ENCODE measurements around the gene CD248. TPM values are rescaled to one million over a fixed set of nuclear protein-coding genes. Genes with fewer than 3 reads are reported as not detected.

The CD248 gene
- total and polyA plus RNA-seq, 11 donors = 6.0 to 33.1 (median 11.8) TPM

DNA sequence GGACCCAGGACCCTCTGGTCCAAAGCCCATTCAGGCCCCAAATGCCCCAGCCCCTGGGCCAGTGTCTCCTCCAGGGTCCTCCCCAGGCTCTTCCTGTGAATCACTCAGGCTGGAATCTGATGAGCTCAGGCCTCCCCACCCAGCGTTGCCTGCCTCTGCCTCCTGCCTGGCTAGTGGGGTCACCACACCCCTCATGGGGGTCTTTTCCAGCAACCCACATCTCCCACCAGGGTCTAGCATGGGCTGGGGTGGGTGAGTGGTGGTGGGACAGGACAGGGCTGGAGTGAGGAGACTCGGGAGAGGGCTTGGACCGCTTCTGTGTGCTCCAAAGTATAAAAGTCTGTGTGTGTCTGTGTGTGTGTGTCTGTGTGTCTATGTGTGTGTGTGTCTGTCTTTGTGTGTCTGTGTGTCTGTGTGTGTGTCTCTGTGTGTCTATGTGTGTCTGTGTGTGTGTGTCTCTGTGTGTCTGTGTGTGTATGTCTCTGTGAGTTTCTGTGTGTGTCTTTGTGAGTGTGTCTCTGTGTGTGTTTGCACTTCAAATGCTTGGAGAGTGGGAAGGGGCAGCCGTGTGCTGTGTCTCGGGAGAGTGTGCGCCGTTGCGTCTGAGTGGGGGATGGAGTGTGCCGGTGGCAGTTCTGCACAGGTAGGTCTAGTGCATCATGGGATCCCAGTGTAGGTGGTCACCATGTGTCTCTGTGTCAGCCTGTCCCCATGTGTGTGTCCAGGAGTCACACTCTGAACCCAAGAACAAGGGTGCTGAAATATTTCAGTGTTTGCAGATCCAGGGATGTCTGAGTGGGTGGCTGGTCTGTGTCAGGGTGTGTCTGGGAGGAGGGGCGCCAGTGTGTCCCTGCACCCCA lies 10.6 kb upstream of the CD248 start:
- peak in 2 of 5 donors; percentile 57 to 66 for DNase-seq
- peak in 3 of 4 donors; percentile 19 to 53 (median 33) for ATAC-seq
- 73 to 79% (median 78%) methylated on average over 10 of the region's 10 CpGs for WGBS, 4 donors
- intact Hi-C loops (cut with DNase I) = loop anchor here in 9 of 10 donors (1.0 to 5.0 kb wide), 4 partner anchors 15 to 60 kb away; no protein-coding TSS in a partner anchor
- Histone ChIP-seq H3K9me3 (no peaks in the 10 kb centered on the region), H3K36me3 (peaks cover 0 to 6% (median 0%) of the 10 kb centered on the region in 9 donors), H3K27ac (peak overlapping the region; percentile 25 to 86 (median 76)), H3K4me1 (peaks cover 4 to 39% (median 32%) of the 10 kb centered on the region in 12 donors), H3K4me3 (peak overlapping the region in 1 of 12 donors; percentile 3), H3K27me3 (no peaks in the 10 kb centered on the region)
- TF ChIP-seq POLR2A (IDR thresholded peaks at IDR 0.05) = no peak
- TF ChIP-seq, protein P1, sequence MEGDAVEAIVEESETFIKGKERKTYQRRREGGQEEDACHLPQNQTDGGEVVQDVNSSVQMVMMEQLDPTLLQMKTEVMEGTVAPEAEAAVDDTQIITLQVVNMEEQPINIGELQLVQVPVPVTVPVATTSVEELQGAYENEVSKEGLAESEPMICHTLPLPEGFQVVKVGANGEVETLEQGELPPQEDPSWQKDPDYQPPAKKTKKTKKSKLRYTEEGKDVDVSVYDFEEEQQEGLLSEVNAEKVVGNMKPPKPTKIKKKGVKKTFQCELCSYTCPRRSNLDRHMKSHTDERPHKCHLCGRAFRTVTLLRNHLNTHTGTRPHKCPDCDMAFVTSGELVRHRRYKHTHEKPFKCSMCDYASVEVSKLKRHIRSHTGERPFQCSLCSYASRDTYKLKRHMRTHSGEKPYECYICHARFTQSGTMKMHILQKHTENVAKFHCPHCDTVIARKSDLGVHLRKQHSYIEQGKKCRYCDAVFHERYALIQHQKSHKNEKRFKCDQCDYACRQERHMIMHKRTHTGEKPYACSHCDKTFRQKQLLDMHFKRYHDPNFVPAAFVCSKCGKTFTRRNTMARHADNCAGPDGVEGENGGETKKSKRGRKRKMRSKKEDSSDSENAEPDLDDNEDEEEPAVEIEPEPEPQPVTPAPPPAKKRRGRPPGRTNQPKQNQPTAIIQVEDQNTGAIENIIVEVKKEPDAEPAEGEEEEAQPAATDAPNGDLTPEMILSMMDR (IDR thresholded peaks at IDR 0.05) = no peak

GRCh38 chr11:66326261-66327111 lies 9.6 kb upstream of the CD248 start:
- intact Hi-C loops (cut with DNase I) = loop anchor here in 2 of 10 donors (1.0 to 5.0 kb wide), 2 partner anchors 14 to 61 kb away; no protein-coding TSS in a partner anchor
- H3K27ac ChIP-seq = peak overlapping the region; percentile 25 to 86 (median 76)
- DNase-seq (peak; percentile 76 to 87 (median 84)), ATAC-seq (peak; percentile 57 to 87 (median 73))
- TF ChIP-seq, protein P1 (IDR thresholded peaks at IDR 0.05) = no peak
- TF ChIP-seq POLR2A (IDR thresholded peaks at IDR 0.05) = no peak
- no peaks in the 10 kb centered on the region for H3K27me3 ChIP-seq
- H3K4me1 ChIP-seq = peaks cover 4 to 47% (median 32%) of the 10 kb centered on the region in 12 donors
- no peaks in the 10 kb centered on the region for H3K36me3 ChIP-seq
- no peaks in the 10 kb centered on the region for H3K9me3 ChIP-seq
- WGBS, 4 donors = 27 to 48% (median 34%) methylated on average over 12 to 21 of the region's 21 CpGs
- H3K4me3 ChIP-seq = peak overlapping the region in 1 of 12 donors; percentile 3

GRCh38 chr11:66325263-66325671 lies 8.4 kb upstream of the CD248 start:
- no peak overlapping the region for H3K4me3 ChIP-seq
- H3K36me3 ChIP-seq = no peaks in the 10 kb centered on the region
- peak overlapping the region in 6 of 12 donors; percentile 13 to 84 (median 79) for H3K27ac ChIP-seq
- TF ChIP-seq POLR2A (IDR thresholded peaks at IDR 0.05) = no peak
- TF ChIP-seq, protein P1 (IDR thresholded peaks at IDR 0.05) = no peak
- no peak for ATAC-seq
- no peaks in the 10 kb centered on the region for H3K9me3 ChIP-seq
- DNase-seq = no peak
- peaks cover 4 to 47% (median 32%) of the 10 kb centered on the region in 12 donors for H3K4me1 ChIP-seq
- WGBS, 4 donors = 77 to 87% (median 85%) methylated on average over 4 to 8 of the region's 8 CpGs
- intact Hi-C loops (cut with DNase I) = loop anchor here in 1 of 10 donors (5.0 kb wide), 1 partner anchor 62 kb away; no protein-coding TSS in a partner anchor
- no peaks in the 10 kb centered on the region for H3K27me3 ChIP-seq

Measured in heart left ventricle (tissue), 16 donors.